Hypothalamus (tissue), 51 donors: ENCODE results near the gene TRPM3.
A peak's percentile ranks its signal among the peaks of the same experiment; 100 is the strongest.

Experiments
- DNase-seq, 51 donors: peaks; one replicate each; lab custom pipeline; 2025; lab: John Stamatoyannopoulos, UW

The TRPM3 gene

GRCh38 chr9:70539526-70539925 is 581.9 kb downstream of the TRPM3 start:
- DNase-seq: no peak

GRCh38 chr9:70539001-70539400 is 582.4 kb downstream of the TRPM3 start:
- no peak for DNase-seq

- no peak for DNase-seq
Observed at GRCh38 chr9:70537084-70537483, 584.3 kb downstream of the TRPM3 start.

GRCh38 chr9:70535546-70536323 is 585.7 kb downstream of the TRPM3 start:
- no peak for DNase-seq

GRCh38 chr9:70534471-70534870 is 587.0 kb downstream of the TRPM3 start:
- DNase-seq: no peak

- DNase-seq: no peak
Observed at GRCh38 chr9:70534061-70534460, 587.4 kb downstream of the TRPM3 start.

- no peak for DNase-seq
Observed at GRCh38 chr9:70533492-70533891, 587.9 kb downstream of the TRPM3 start.

GRCh38 chr9:70532716-70533115 is 588.7 kb downstream of the TRPM3 start:
- DNase-seq: no peak

- no peak for DNase-seq
Observed at GRCh38 chr9:70531311-70531710, 590.1 kb downstream of the TRPM3 start.

GRCh38 chr9:70530716-70531115 is 590.7 kb downstream of the TRPM3 start:
- no peak for DNase-seq

GRCh38 chr9:70529833-70530232 is 591.6 kb downstream of the TRPM3 start:
- DNase-seq: no peak

- no peak for DNase-seq
Observed at GRCh38 chr9:70529377-70529776, 592.0 kb downstream of the TRPM3 start.

GRCh38 chr9:70526902-70527301 is 594.5 kb downstream of the TRPM3 start:
- DNase-seq: no peak

- DNase-seq: no peak
Observed at GRCh38 chr9:70525519-70525918, 595.9 kb downstream of the TRPM3 start.

- DNase-seq: peak in 2 of 51 donors; percentile 1 to 15
Observed at GRCh38 chr9:70519912-70520724, 601.3 kb downstream of the TRPM3 start.

- no peak for DNase-seq
Observed at GRCh38 chr9:70517926-70518610, 603.4 kb downstream of the TRPM3 start.

- no peak for DNase-seq
Observed at GRCh38 chr9:70514273-70514672, 607.1 kb downstream of the TRPM3 start.

- no peak for DNase-seq
Observed at GRCh38 chr9:70511858-70512257, 609.6 kb downstream of the TRPM3 start.

GRCh38 chr9:70510157-70510770 is 611.2 kb downstream of the TRPM3 start:
- peak in 3 of 51 donors; percentile 5 to 16 (median 14) for DNase-seq

- DNase-seq: no peak
Observed at GRCh38 chr9:70506159-70506558, 615.3 kb downstream of the TRPM3 start.

- DNase-seq: no peak
Observed at GRCh38 chr9:70504834-70505233, 616.6 kb downstream of the TRPM3 start.
